Nephron (organoid): ENCODE results near the gene DNASE1L2.

ENCODE experiments used
- H3K27ac Mint-ChIP-seq, 3 experiments: 2 replicates each; pipeline ENCODE4 v1.8.0; 2020; ENCODE audit warnings: mixed read lengths in 3 of 3, mild to moderate bottlenecking in 2 of 3, moderate library complexity in 1 of 3
- H3K27me3 Mint-ChIP-seq: 2 replicates; pipeline ENCODE4 v1.8.0; 2021; ENCODE audit warnings: low read depth, mild to moderate bottlenecking, moderate library complexity, mixed read lengths
- H3K36me3 Mint-ChIP-seq: 2 replicates; pipeline ENCODE4 v1.8.0; 2020; ENCODE audit warnings: low read depth, mixed read lengths
- H3K4me1 Mint-ChIP-seq: 2 replicates; pipeline ENCODE4 v1.8.0; 2020; ENCODE audit warnings: mixed read lengths
- H3K4me3 Mint-ChIP-seq, 3 experiments: 2 replicates each; pipeline ENCODE4 v1.8.0; 2020; ENCODE audit warnings: mild to moderate bottlenecking in 3 of 3, mixed read lengths in 3 of 3, moderate library complexity in 2 of 3
- H3K9me3 Mint-ChIP-seq: 2 replicates; pipeline ENCODE4 v1.8.0; 2020; ENCODE audit warnings: mixed read lengths
- CTCF ChIP-seq, 3 experiments: fragments of 200-600 bp; sonication (generic); IDR thresholded peaks; one replicate each; pipeline ENCODE4 v1.5.0; 2021; ENCODE audit warnings: antibody characterized with exemption in 3 of 3; ENCODE audit not compliant: unreplicated experiment in 3 of 3

The DNASE1L2 gene

GRCh38 chr16:2226245-2226793, 9.9 kb upstream of the DNASE1L2 start:
- Mint-ChIP-seq H3K27ac (no peak overlapping the region), H3K27me3 (no peaks in the 10 kb centered on the region), H3K36me3 (peaks cover 4% of the 10 kb centered on the region), H3K4me3 (peak overlapping the region; percentile 42 to 74 (median 72)), H3K9me3 (no peaks in the 10 kb centered on the region), H3K4me1 (no peaks in the 10 kb centered on the region)
- no peak for TF ChIP-seq CTCF (IDR thresholded peaks at IDR 0.05; ENCODE audit: unreplicated experiment in 3 of 3)

GRCh38 chr16:2226918-2227317, 9.3 kb upstream of the DNASE1L2 start:
- no peak overlapping the region for H3K27ac Mint-ChIP-seq
- no peaks in the 10 kb centered on the region for H3K27me3 Mint-ChIP-seq
- H3K9me3 Mint-ChIP-seq = no peaks in the 10 kb centered on the region
- peak overlapping the region; percentile 42 to 74 (median 59) for H3K4me3 Mint-ChIP-seq
- no peaks in the 10 kb centered on the region for H3K4me1 Mint-ChIP-seq
- H3K36me3 Mint-ChIP-seq = peaks cover 4% of the 10 kb centered on the region
- no peak for TF ChIP-seq CTCF (IDR thresholded peaks at IDR 0.05; ENCODE audit: unreplicated experiment in 3 of 3)

GRCh38 chr16:2228161-2228824, 8.0 kb upstream of the DNASE1L2 start:
- H3K36me3 Mint-ChIP-seq = peaks cover 4% of the 10 kb centered on the region

GRCh38 chr16:2229091-2229490, 7.2 kb upstream of the DNASE1L2 start:
- no peaks in the 10 kb centered on the region for H3K4me1 Mint-ChIP-seq
- H3K9me3 Mint-ChIP-seq = no peaks in the 10 kb centered on the region
- peaks cover 4% of the 10 kb centered on the region for H3K36me3 Mint-ChIP-seq
- no peak overlapping the region for H3K27ac Mint-ChIP-seq
- no peak overlapping the region for H3K4me3 Mint-ChIP-seq
- no peak for TF ChIP-seq CTCF (IDR thresholded peaks at IDR 0.05; ENCODE audit: unreplicated experiment in 3 of 3)
- no peaks in the 10 kb centered on the region for H3K27me3 Mint-ChIP-seq

More at GRCh38 chr16:2228161-2228824, 8.0 kb upstream of the DNASE1L2 start:
- Mint-ChIP-seq H3K9me3 (no peaks in the 10 kb centered on the region), H3K4me3 (no peak overlapping the region), H3K27me3 (no peaks in the 10 kb centered on the region), H3K4me1 (no peaks in the 10 kb centered on the region), H3K27ac (no peak overlapping the region)
- TF ChIP-seq CTCF (IDR thresholded peaks at IDR 0.05; ENCODE audit: unreplicated experiment in 3 of 3) = no peak

- H3K27ac Mint-ChIP-seq = no peak overlapping the region
- TF ChIP-seq CTCF (IDR thresholded peaks at IDR 0.05; ENCODE audit: unreplicated experiment in 3 of 3) = no peak
- H3K9me3 Mint-ChIP-seq = no peaks in the 10 kb centered on the region
- H3K4me1 Mint-ChIP-seq = no peaks in the 10 kb centered on the region
- no peak overlapping the region for H3K4me3 Mint-ChIP-seq
- peaks cover 4% of the 10 kb centered on the region for H3K36me3 Mint-ChIP-seq
- H3K27me3 Mint-ChIP-seq = no peaks in the 10 kb centered on the region
These were observed 6.5 kb upstream of the DNASE1L2 start for GRCh38 chr16:2229632-2230250.
